Hematopoietic multipotent progenitor cell treated with erythropoietin and hydrocortisone succinate and interleukin-3 and kit ligand, for 15 days (in vitro differentiated cells): ENCODE measurements around the gene VCAN.

Experiments
- DNase-seq: peaks from one replicate; pipeline ENCODE4 v3.0.0-alpha.2; 2015; ENCODE audit warnings: low spot score

VCAN gene

GRCh38 chr5:83531661-83532060 lies 60.1 kb downstream of the VCAN start:
- no peak for DNase-seq

GRCh38 chr5:83538786-83539462 lies 67.4 kb downstream of the VCAN start:
- no peak for DNase-seq

GRCh38 chr5:83539463-83539790 lies 67.9 kb downstream of the VCAN start:
- no peak for DNase-seq

GRCh38 chr5:83540105-83540504 lies 68.6 kb downstream of the VCAN start:
- no peak for DNase-seq

- no peak for DNase-seq
These were observed 69.2 kb downstream of the VCAN start for GRCh38 chr5:83540783-83541182.

- no peak for DNase-seq
These were observed 71.3 kb downstream of the VCAN start for GRCh38 chr5:83542839-83543238.

- DNase-seq: no peak
These were observed 72.4 kb downstream of the VCAN start for GRCh38 chr5:83543898-83544297.

- DNase-seq: no peak
These were observed 75.6 kb downstream of the VCAN start for GRCh38 chr5:83547161-83547560.

- no peak for DNase-seq
These were observed 76.3 kb downstream of the VCAN start for GRCh38 chr5:83547889-83548288.

- DNase-seq: no peak
These were observed 77.0 kb downstream of the VCAN start for GRCh38 chr5:83548581-83548980.

- no peak for DNase-seq
These were observed 77.5 kb downstream of the VCAN start for GRCh38 chr5:83549076-83549475.

- DNase-seq: no peak
These were observed 78.1 kb downstream of the VCAN start for GRCh38 chr5:83549674-83550073.

GRCh38 chr5:83551821-83552220 lies 80.3 kb downstream of the VCAN start:
- no peak for DNase-seq

- no peak for DNase-seq
These were observed 80.7 kb downstream of the VCAN start for GRCh38 chr5:83552275-83552674.

- DNase-seq: no peak
These were observed 81.5 kb downstream of the VCAN start for GRCh38 chr5:83553000-83553486.

- no peak for DNase-seq
These were observed 82.6 kb downstream of the VCAN start for GRCh38 chr5:83554133-83554532.

- DNase-seq: no peak
These were observed 83.1 kb downstream of the VCAN start for GRCh38 chr5:83554686-83555085.

GRCh38 chr5:83555263-83555662 lies 83.7 kb downstream of the VCAN start:
- no peak for DNase-seq

- DNase-seq: no peak
These were observed 84.6 kb downstream of the VCAN start for GRCh38 chr5:83556190-83556589.

- DNase-seq: no peak
These were observed 87.7 kb downstream of the VCAN start for GRCh38 chr5:83559118-83559785.

- DNase-seq: no peak
These were observed 90.6 kb downstream of the VCAN start for GRCh38 chr5:83562071-83562606.

- no peak for DNase-seq
These were observed 91.4 kb downstream of the VCAN start for GRCh38 chr5:83562791-83563557.

- DNase-seq: no peak
These were observed 92.1 kb downstream of the VCAN start for GRCh38 chr5:83563631-83564030.
